NCI-H1048 (cell line): Measurements from ENCODE around the gene NAA11.
"Not testable (repeated sequence)": the region's sequence is repeated elsewhere in the genome, so short reads cannot be mapped to it uniquely, and the experiment has no call there.

Experiments
- DNase-seq: peaks from one replicate; lab custom pipeline; 2025; lab: John Stamatoyannopoulos, UW

Gene NAA11

GRCh38 chr4:79308971-79309370 lies 16.9 kb downstream of the NAA11 start:
- no peak for DNase-seq

- DNase-seq = no peak
Measured at GRCh38 chr4:79308137-79308536, 17.7 kb downstream of the NAA11 start.

- no peak for DNase-seq
Measured at GRCh38 chr4:79306795-79307194, 19.1 kb downstream of the NAA11 start.

DNA sequence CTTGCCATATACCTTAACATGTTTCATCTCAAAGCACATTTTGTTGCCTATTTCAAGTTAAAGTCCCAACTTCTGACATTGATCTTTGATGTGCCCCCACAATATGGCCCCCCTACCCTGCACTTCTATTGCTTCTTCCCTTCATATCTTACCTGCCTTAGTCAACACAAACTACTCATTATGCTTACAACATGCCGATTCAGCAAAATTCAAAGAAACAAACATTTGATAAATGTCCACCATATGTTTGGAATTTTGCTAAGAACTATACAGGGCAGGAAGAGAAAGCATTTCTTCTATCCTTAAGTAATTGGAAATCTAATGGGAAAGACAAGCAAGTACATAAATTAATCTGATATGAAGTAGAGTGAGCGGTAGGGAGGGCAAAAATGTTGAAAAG lies 25.6 kb downstream of the NAA11 start:
- DNase-seq = no peak

- DNase-seq = no peak
Measured at GRCh38 chr4:79298484-79298883, 27.4 kb downstream of the NAA11 start.

GRCh38 chr4:79298027-79298426 lies 27.8 kb downstream of the NAA11 start:
- no peak for DNase-seq

- no peak for DNase-seq
Measured at GRCh38 chr4:79297479-79297878, 28.4 kb downstream of the NAA11 start.

GRCh38 chr4:79296768-79297428 lies 29.0 kb downstream of the NAA11 start:
- no peak for DNase-seq

DNA sequence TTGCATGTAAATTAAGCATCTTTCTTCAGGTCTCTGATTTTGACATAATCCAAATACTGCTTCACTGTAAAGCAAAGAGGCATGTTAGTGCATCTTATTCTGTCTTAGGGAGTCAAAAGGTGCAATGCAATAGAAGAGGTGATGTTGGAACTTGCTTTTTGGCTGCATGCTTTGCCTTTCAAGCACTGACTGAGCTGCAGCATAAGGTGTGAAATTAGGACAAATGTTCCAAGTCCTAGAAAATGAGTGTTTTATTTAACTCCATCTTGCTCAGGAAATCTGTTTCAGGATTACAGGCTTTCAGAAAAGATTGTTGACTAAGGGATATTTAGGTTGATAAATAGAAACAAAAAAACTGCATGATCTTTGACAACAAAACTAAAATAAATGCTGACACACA lies 30.8 kb downstream of the NAA11 start:
- no peak for DNase-seq

- DNase-seq = no peak
Measured at GRCh38 chr4:79294064-79294463, 31.8 kb downstream of the NAA11 start.

- DNase-seq = no peak
Measured at GRCh38 chr4:79292008-79292407, 33.9 kb downstream of the NAA11 start.

DNA sequence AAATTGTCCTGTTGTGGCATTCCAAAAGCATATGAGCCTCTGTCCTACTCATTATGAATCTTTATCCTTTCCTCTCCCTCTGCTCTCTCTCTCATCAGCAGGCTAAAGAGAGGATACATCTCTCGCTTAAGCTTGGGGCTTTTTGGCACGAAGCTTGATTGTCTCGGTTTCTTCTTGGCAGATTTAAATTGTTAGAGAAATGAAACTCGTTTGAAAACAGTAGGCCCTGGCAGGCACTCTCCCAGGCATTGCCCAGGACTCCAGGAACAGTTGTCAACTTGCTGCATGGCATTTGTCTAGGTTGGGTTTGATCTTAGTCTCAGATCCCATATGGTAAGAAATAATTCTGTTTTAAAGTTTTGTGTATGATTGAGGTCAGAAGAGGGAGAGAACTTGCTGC lies 35.5 kb downstream of the NAA11 start:
- no peak for DNase-seq

DNA sequence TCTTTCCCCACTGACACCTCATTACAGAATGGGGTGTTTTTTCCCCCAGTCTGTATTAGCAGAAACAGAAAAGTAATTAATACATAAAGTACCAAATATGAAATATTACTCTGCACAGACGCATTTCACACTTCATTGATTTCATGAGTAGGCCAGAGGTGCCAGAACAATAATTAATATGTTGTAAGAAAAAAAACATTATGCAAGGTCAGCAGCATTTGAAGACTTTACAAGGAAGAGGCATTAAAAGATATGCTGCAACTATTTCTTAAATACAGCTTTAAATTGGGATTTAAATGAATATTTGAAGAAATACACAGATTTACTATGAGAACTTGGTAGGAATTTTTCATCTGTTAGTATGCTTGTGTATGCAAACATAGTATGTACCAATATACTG lies 37.7 kb downstream of the NAA11 start:
- DNase-seq = no peak

DNA sequence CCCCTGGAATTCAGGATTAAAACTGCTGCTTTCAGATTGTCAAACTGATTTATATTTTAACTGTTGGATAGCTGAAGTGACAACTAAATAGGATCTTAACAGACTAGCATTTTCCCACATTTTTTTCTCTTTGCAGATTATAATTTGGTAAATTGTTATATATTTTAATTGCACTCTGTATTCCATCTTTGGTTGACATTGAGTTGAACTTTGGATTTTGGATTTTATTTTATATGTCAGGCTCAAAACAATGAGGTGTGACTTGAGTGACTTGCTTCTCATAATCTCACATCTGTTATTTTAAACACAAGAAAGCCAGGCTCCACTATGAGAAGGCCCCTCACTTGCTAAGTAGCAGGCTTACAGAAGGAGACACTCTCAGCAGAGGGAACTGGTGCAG lies 38.1 kb downstream of the NAA11 start:
- no peak for DNase-seq

GRCh38 chr4:79287076-79287475 lies 38.8 kb downstream of the NAA11 start:
- DNase-seq = no peak

DNA sequence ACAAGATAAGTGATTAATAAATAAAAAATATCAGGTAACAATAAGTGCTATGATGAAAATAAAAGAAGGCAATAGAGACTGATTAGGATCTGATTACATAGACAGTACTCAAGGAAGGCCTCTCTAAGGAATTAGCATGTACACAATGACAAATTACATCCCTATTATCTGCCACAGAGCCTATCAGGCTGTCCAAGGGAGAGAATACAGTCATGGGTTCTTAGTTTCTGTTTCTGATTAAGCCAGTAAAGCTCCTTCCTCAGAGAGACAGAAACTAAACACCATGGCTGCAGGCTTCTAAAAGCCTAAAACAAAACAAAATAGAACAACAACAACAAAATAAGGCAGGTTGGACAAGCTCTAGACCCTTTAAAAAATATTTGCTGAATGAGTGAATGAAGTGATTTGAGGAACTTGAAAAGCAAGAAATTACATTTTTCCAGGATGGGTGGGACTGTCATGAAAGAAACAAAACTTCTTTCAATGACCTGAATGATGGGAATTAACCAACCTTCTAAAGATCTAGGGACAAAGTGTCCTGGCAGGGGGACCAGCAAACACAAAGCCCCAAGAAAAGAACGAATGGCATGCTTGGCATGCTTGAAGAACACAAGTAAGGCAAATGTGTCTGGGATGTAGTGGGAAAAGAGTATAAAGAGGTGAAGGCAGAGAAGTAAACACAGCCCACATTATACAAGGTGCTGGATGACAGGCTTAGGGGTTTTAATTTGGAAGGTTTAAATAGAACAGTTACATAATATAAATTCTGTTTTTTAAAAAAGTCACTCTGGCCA lies 44.1 kb downstream of the NAA11 start:
- DNase-seq = no peak

DNA sequence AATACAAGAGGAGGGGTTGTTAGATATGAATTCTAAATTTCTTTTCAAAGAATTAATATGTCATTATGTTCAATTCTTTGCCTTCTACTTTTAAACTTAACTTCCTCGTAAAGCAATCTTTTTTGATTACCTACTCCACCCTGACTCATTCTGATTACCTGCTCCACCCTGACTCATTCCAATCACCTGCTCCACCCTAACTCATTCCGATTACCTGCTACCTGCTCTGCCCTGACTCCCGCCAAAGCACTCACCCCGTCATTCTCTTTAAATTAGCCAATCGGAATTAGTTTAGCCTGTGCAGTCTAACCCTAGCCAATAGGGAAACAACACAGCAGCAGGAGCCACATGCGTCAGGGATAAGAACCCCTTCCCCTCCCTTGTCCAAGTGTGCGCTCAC lies 48.4 kb downstream of the NAA11 start:
- not testable (repeated sequence) for DNase-seq

GRCh38 chr4:79273915-79274314 lies 51.9 kb downstream of the NAA11 start:
- DNase-seq = no peak

DNA sequence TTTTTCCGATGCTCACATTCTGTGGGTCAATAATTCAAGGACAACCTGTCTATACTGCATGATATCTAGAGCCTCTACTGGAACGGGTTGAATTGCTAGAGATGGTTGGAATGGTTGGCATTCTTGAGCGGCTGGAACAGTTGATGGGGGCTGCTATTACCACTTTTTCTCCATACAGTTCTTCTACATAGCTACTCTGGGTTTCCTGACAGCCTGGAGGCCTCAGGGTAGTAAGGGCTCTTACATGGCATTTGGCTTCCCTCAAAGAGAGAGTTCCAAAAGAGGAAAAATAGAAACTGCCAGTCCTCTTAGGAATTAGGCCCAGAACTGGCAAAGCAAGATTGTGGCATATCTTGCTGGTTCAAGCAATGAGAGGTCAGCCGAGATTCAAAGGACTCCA lies 53.1 kb downstream of the NAA11 start:
- DNase-seq = no peak

DNA sequence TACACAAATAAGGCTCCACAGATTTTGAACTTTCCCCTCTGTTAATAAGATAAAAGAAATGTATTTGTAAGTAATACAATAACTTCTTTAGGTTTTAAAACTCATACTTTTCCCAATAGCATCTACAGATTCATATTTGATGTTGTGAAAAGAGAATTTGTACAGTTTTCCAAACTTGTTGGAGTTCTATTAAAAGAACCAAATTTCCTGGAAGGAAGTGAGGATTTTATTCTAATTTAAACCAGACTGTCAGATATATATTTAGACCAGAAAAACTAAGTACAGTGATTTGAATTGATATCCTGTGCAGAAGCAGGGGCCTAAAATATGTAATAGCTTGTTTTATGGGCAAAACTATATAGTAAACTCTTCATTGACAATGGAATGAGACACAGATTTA lies 53.7 kb downstream of the NAA11 start:
- no peak for DNase-seq

DNA sequence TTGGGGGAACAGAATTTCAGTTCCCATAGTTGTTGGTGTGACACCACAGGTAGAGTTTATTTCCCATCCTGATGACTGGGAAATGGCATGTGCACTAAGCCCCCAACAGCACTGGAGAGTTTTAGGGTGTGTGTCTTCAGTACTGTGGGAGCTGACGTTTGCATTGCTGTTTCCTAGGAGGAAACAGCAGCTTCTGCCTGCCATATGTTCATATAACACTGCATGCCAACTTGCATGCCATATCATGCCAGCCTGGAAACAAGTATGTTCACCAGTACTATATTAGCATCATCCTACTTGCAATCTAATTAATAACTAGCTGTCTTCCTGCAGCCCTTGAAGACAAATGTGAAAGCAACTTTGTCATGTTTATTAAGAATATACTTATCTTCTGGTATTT lies 58.2 kb downstream of the NAA11 start:
- DNase-seq = no peak
